Astrocyte of the cerebellum (primary cell): Measurements from ENCODE around the gene KSR2.
A peak's percentile ranks its signal among the peaks of the same experiment; 100 is the strongest.
"Not testable (repeated sequence)": the region's sequence is repeated elsewhere in the genome, so short reads cannot be mapped to it uniquely, and the experiment has no call there.

Source experiments
- DNase-seq: peaks from one replicate; pipeline ENCODE4 v3.0.0-alpha.2; 2011; ENCODE audit warnings: low read depth
- H3K4me3 ChIP-seq: 2 replicates; pipeline ENCODE4 v1.5.1; 2011; ENCODE audit warnings: mild to moderate bottlenecking, low read depth, low read length, moderate library complexity
- CTCF ChIP-seq: IDR thresholded peaks from 2 replicates; pipeline ENCODE4 v1.5.1; 2012; ENCODE audit warnings: low read length, low read depth, moderate library complexity, mild to moderate bottlenecking; ENCODE audit errors: missing control alignments
- in situ Hi-C: cut with HindIII; loops from 2 replicates; pipeline ENCODE4 v1.10.0; 2017; ENCODE audit warnings: low sequenced_read_pairs

The KSR2 gene

DNA sequence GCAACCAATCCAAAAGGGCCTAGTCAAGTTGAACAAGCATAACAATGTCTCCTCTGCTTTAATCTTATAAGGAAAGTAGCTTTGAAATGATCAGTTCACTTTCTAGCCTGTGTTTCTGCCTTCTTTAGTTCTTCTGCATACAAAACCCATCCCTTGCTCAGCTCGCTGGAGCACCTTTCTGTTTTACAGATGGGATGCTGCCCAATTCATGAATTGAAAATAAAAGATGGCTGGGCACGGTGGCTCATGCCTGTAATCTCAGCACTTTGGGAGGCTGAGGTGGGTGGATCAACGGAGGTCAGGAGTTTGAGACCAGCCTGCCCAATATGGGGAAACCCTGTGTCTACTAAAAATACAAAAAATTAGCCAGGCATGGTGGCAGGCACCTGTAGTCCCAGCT lies 43.2 kb upstream of the KSR2 start:
- no peak for TF ChIP-seq CTCF
- DNase-seq: no peak
- in situ Hi-C loops: no loop called here
- H3K4me3 ChIP-seq: no peak overlapping the region

DNA sequence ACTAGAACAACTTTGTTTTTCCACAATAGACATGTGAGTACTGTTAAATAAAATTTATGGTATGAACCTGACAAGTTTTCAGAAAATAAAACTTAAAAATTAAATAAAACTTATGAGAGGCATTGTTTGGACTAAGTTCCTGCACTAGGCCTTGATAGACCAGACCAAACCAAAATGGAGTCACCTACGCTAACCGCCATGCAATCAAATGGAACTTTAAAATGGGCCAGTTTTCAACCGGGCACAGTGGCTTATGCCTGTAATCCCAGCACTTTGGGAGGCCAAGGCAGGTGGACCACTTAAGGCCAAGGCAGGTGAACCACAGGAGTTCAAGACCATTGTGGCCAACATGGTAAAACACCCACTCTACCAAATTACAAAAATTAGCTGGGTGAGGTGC lies 42.6 kb upstream of the KSR2 start:
- in situ Hi-C loops: no loop called here

GRCh38 chr12:118010903-118011302 lies 42.1 kb upstream of the KSR2 start:
- TF ChIP-seq CTCF: no peak
- no peak for DNase-seq
- in situ Hi-C loops: no loop called here
- no peak overlapping the region for H3K4me3 ChIP-seq

More for the DNA sequence above, 42.6 kb upstream of the KSR2 start:
- TF ChIP-seq CTCF: no peak
- no peak for DNase-seq
- no peak overlapping the region for H3K4me3 ChIP-seq

GRCh38 chr12:117999806-118000205 lies 31.0 kb upstream of the KSR2 start:
- not testable (repeated sequence) for DNase-seq, H3K4me3 ChIP-seq
- in situ Hi-C loops: loop anchor here (5.0 kb wide), 1 partner anchor 103 kb away; no protein-coding TSS in a partner anchor

DNA sequence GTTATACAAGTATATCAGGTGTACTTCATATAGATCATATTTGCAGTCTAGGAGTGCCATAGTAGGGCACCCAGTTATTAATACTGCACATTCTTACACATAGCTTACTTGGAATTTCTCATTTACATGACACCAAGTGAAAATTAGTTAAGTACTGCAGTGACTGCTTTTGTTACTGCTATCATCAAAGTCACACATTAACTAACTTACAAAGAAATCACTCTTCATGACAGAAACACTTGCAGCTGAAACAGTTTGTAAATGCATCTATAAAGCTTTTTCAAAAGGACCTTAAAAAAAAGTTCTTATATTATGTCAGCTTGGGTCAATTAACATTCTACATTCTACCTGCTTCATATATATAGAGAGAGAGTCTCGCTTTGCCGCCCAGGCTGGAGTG lies 29.9 kb upstream of the KSR2 start:
- TF ChIP-seq CTCF: no peak
- no peak for DNase-seq
- H3K4me3 ChIP-seq: no peak overlapping the region
- in situ Hi-C loops: no loop called here

DNA sequence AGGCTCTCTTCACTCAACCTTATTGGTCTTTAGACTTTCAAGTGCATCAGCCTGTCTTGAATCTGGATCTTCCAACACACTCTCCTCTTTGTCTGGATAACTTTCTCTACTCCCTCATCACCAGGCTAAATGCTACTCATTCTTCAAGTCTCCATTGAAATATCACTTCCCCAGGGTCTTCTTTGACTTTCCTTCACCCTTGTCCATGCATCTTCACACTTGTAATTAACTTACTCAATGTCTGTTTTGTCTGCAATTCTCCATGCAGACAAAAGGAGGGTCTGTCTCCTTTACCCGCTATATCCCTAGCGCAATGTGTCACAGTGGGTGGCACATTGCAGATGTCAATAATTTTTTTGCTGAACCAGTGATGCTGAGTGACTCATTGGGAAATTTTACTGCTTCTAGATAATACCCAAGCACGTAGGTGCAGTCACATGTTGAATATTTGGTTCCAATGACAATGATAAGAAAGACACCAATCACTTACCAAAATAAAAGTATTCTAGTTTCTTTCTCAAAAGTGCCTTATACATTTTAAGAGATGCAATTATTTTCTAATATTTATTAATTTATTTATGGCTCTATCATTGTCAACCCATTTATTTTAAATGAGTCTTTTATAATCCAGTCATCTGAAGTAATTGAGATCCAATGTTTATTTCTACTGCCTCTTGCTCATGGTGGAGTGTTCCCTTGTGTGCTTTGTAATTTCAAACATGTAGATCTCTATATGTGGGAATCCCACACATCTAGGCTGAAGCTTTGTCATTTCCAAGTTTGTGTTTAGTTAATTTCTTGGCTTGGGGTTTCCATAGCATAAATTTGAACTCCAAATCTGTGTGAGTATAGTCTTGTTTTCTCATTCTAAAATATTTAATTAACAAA lies 26.0 kb upstream of the KSR2 start:
- TF ChIP-seq CTCF: no peak
- in situ Hi-C loops: no loop called here
- H3K4me3 ChIP-seq: no peak overlapping the region
- no peak for DNase-seq

DNA sequence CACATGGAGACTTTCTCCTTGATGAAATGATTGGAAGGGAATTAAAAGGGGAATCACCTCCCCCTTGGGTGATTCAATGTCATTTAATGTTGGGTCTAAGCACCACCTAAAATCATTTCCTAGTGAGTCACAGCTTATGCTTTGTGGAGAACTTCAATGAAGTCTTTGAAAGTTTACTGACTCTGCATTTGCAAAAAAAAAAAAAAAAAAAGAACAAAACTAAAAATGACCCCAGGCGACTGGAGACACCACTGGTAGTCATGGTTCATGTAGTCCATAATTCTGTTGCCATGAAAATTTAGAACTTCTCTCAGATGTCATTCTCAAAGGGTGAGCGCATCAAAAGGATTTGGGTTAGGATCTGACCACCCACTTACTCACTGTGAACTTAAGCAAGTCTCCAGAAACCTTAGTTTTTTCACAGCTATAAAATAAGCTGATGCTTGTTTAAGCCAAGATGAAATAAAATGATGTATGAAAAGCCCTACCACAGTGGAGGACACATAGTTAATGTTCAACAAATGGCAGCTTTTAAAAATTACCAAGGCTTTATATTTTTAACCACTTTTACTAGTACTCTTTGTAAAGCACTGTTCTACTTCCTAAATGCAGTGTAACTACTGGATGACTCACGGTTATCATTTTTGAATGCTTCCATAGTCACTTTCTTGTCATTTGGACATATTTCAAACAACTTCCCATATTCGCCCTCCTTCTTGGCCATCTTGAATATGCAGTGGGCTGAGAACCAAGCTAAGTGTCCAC lies 18.1 kb upstream of the KSR2 start:
- TF ChIP-seq CTCF: no peak
- in situ Hi-C loops: no loop called here
- H3K4me3 ChIP-seq: no peak overlapping the region
- DNase-seq: peak; percentile 24
